Activated CD4-positive, CD25-positive, alpha-beta regulatory T cell treated with anti-CD3 and anti-CD28 coated beads, Interleukin-2, amount 50 U/mL, for 16 hours (primary cell): ENCODE measurements around the gene GAR1.
"Not testable (repeated sequence)": the region's sequence is repeated elsewhere in the genome, so short reads cannot be mapped to it uniquely, and the experiment has no call there.

Source experiments
- DNase-seq: peaks from one replicate; pipeline ENCODE4 v3.0.0-alpha.2; 2020; ENCODE audit warnings: low read depth, low spot score

GAR1 gene

GRCh38 chr4:109846395-109847098 is 31.0 kb downstream of the GAR1 start:
- DNase-seq = no peak

- DNase-seq = no peak
Observed at GRCh38 chr4:109847896-109848442, 32.4 kb downstream of the GAR1 start, which contains the start of gene LRIT3. TSS of gene LRIT3 (plus strand) at chr4:109848107. CDS start at chr4:109848202, 95 bp downstream.

- DNase-seq = no peak
Observed at GRCh38 chr4:109848501-109848900, 32.9 kb downstream of the GAR1 start.

GRCh38 chr4:109850601-109851000 is 35.0 kb downstream of the GAR1 start:
- DNase-seq = no peak

- DNase-seq = not testable (repeated sequence)
Observed at GRCh38 chr4:109859426-109860300, 44.1 kb downstream of the GAR1 start.

- no peak for DNase-seq
Observed at GRCh38 chr4:109861271-109861670, 45.7 kb downstream of the GAR1 start.

GRCh38 chr4:109861916-109862511 is 46.5 kb downstream of the GAR1 start:
- no peak for DNase-seq

GRCh38 chr4:109864134-109864533 is 48.6 kb downstream of the GAR1 start:
- DNase-seq = no peak

- no peak for DNase-seq
Observed at GRCh38 chr4:109870061-109870460, 54.5 kb downstream of the GAR1 start.

- DNase-seq = no peak
Observed at GRCh38 chr4:109872065-109872464, 56.5 kb downstream of the GAR1 start.

- no peak for DNase-seq
Observed at GRCh38 chr4:109872950-109873656, 57.5 kb downstream of the GAR1 start.

GRCh38 chr4:109873791-109874514 is 58.4 kb downstream of the GAR1 start:
- no peak for DNase-seq
